ENCODE results near the gene ENTPD7. TPM values are rescaled to one million over a fixed set of nuclear protein-coding genes. Genes with fewer than 3 reads are reported as not detected.
A peak's percentile ranks its signal among the peaks of the same experiment; 100 is the strongest.
"Not testable (repeated sequence)": the region's sequence is repeated elsewhere in the genome, so short reads cannot be mapped to it uniquely, and the experiment has no call there.

The ENTPD7 gene
- total RNA-seq, 3 donors from 2014 or later: 7.7 to 8.2 (median 7.9) TPM

DNA sequence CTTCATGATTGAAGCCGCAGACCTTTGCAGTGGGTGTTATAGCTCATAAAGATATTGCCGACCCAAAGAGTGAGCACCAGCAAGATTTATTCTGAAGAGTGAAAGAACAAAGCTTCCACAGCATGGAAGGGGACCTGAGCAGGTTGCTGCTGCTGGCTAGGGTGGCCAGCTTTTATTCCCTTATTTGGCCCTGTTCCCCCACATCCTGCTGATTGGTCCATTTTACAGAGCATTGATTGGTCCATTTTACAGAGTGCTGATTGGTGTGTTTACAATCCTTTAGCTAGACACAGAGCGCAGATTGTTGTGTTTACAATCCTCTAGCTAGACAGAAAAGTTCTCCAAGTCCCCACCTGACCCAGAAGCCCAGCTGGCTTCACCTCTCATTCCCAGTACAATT is 34.2 kb upstream of the ENTPD7 start:
- not testable (repeated sequence) for DNase-seq; H3K9me3 Mint-ChIP-seq; H3K4me3 Mint-ChIP-seq; H3K27me3 Mint-ChIP-seq (ENCODE audit: low read depth); H3K36me3 Mint-ChIP-seq (ENCODE audit: insufficient read depth); ATAC-seq
- peaks cover 13% of the 10 kb centered on the region for H3K4me1 Mint-ChIP-seq (ENCODE audit: low read depth)

DNA sequence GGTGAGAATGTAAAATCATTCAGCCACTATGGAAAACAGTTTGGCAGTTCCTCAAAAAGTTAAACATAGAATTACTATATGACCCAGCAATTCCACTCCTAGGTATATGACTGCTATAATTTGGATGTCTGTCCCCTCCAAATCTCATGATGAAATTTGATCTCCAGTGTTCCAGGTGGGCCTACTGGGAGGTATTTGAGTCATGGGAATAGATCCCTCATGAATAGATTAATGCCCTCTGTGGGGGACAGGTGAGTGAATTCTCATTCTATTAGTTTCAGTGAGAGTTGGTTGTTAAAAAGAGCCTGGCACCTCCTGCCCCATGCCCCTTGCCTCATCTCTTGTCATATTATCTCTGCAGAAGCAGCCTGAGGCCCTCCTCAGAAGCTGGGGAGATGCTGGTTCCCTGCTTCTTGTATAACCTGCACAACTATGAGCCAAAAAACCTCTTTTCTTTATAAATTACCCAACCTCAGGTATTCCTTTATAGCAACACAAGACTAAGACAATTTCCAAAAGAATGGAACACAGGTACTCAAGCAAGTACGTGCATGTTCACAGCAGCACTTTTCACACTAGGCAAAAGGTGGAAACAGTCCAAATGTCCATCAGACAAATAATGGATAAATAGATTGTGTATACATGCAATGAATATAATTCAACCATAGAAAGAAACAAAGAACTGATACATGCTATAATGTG is 30.2 kb upstream of the ENTPD7 start:
- no peak overlapping the region for H3K4me3 Mint-ChIP-seq
- peaks cover 12% of the 10 kb centered on the region for H3K27me3 Mint-ChIP-seq (ENCODE audit: low read depth)
- no peaks in the 10 kb centered on the region for H3K4me1 Mint-ChIP-seq (ENCODE audit: low read depth)
- ATAC-seq (no peak), DNase-seq (no peak)
- H3K9me3 Mint-ChIP-seq: no peaks in the 10 kb centered on the region
- H3K36me3 Mint-ChIP-seq (ENCODE audit: insufficient read depth): no peaks in the 10 kb centered on the region

DNA sequence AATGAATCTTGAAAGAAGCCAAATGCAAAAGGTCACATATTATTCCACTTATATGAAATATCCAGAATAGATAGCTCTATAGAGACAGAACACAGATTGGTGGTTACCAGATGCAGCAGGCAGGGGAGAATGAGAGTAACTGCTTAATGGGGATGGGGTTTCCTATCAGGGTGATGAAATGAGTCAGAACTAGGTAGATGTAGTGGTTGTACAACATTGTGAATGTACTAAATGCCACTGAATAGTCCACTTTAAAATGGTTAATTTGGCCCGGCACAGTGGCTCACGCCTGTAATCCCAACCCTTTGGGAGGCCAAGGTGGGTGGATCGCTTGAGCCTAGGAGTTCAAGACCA is 29.7 kb upstream of the ENTPD7 start:
- Mint-ChIP-seq H3K27me3 (ENCODE audit: low read depth) (peaks cover 17% of the 10 kb centered on the region), H3K9me3 (no peaks in the 10 kb centered on the region), H3K4me1 (ENCODE audit: low read depth) (no peaks in the 10 kb centered on the region), H3K4me3 (no peak overlapping the region), H3K36me3 (ENCODE audit: insufficient read depth) (no peaks in the 10 kb centered on the region)
- no peak for DNase-seq
- ATAC-seq: no peak

DNA sequence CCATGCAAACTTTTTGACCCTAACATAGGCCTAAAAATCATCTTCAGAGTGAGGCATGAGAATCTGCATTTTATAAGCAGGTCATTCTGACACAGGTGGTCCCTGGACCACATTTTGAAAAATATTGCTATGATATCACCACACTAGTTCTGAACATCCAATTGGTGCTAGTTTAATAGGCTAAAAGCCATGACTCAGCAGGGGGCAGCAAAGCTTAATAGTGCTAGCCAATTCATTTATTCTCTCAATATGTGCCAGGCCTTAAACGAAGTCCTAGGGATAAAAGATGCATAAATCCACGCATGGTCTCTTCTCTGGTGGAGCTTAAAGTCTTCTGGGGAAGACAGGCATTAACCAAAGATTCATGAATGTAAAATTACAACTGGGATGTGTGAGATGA is 28.9 kb upstream of the ENTPD7 start:
- ATAC-seq (no peak), DNase-seq (no peak)
- peaks cover 22% of the 10 kb centered on the region for H3K27me3 Mint-ChIP-seq (ENCODE audit: low read depth)
- H3K4me1 Mint-ChIP-seq (ENCODE audit: low read depth): no peaks in the 10 kb centered on the region
- no peaks in the 10 kb centered on the region for H3K9me3 Mint-ChIP-seq
- H3K36me3 Mint-ChIP-seq (ENCODE audit: insufficient read depth): no peaks in the 10 kb centered on the region
- H3K4me3 Mint-ChIP-seq: no peak overlapping the region

DNA sequence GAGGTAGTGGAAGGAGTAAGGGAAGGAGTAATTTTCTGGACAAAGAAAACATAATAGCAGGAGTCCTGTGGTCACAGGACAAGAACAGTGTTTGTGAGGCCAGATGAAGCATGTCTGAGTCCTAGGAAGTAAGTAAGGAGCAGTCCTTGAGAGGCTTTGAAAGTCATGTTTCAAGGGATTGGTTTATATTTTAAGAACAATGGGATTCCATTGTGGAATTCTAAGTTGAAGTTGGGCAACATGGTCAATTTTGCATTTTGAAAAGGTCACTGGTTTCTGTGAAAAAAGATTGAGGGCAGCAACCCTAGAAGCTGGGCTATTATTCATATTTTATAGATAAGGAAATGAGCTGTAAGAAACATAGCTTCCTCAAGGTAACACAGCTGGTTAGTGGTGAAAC is 28.3 kb upstream of the ENTPD7 start:
- H3K36me3 Mint-ChIP-seq (ENCODE audit: insufficient read depth): no peaks in the 10 kb centered on the region
- DNase-seq (no peak), ATAC-seq (no peak)
- no peak overlapping the region for H3K4me3 Mint-ChIP-seq
- H3K4me1 Mint-ChIP-seq (ENCODE audit: low read depth): no peaks in the 10 kb centered on the region
- peaks cover 26% of the 10 kb centered on the region for H3K27me3 Mint-ChIP-seq (ENCODE audit: low read depth)
- no peaks in the 10 kb centered on the region for H3K9me3 Mint-ChIP-seq

DNA sequence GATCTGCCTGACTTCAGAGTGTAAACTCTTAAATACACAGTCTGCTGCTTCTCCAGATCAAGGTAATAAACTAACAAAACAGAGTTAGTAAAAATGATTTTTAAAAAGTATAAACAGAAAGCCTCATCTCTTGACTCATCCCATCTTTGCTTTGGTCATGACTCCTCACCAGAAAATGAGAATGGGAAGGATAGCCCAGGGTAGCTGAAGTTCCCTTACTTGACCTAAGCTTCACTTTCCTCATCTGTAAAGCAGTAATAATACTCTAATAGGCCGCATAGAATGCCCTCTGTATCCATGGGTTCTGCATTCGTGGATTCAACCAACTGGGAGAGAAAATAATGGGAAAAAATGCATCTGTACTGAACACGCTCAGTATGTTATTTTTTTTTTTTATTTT is 27.8 kb upstream of the ENTPD7 start:
- no peak overlapping the region for H3K4me3 Mint-ChIP-seq
- H3K27me3 Mint-ChIP-seq (ENCODE audit: low read depth): peaks cover 27% of the 10 kb centered on the region
- H3K4me1 Mint-ChIP-seq (ENCODE audit: low read depth): no peaks in the 10 kb centered on the region
- DNase-seq (no peak), ATAC-seq (no peak)
- H3K9me3 Mint-ChIP-seq: no peaks in the 10 kb centered on the region
- H3K36me3 Mint-ChIP-seq (ENCODE audit: insufficient read depth): no peaks in the 10 kb centered on the region

DNA sequence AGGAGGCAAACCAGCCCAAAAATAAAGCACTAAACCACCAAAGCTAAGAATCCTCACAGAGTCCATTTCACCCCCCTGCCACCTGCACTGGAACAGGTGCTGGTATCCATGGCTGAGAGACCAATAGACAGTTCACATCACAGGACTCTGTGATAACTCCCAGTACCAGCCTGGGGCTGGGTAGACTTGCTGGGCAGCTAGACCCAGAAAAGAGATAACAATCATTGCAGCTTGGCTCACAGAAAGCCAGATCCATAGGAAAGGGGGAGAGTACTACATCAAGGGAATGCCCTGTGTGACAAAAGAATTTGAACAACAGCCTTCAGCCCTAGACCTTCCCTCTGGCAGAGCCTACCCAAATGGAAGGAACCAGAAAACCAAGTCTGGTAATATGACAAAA is 25.5 kb upstream of the ENTPD7 start:
- Mint-ChIP-seq H3K36me3 (ENCODE audit: insufficient read depth) (no peaks in the 10 kb centered on the region), H3K4me3 (no peak overlapping the region), H3K4me1 (ENCODE audit: low read depth) (no peaks in the 10 kb centered on the region), H3K9me3 (no peaks in the 10 kb centered on the region), H3K27me3 (ENCODE audit: low read depth) (peaks cover 39% of the 10 kb centered on the region)
- no peak for ATAC-seq
- DNase-seq: no peak

DNA sequence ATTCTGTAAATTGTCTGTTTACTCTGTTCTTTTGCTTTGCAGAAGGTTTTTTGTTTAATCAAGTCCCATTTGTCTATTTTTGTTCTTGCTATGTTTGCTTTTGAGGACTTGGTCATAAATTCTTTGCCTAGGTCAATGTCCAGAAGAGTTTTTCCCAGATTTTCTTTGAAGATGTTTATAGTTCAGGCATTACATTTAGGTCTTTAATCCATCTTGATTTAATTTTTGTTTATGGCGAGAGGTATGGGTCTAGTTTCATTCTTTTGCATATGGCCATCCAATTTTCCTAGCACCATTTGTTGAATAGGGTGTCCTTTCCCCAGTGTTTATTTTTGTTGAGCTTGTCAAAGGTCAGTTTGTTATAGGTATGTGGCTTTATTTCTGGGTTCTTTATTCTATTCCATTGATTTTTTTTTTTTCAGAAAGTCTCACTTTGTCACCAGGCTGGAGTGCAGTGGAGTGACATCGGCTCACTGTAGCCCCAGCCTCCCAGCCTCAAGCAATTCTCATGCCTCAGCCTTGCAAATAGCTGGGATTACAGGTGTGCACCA is 11.6 kb upstream of the ENTPD7 start:
- ATAC-seq (no peak), DNase-seq (no peak)
- Mint-ChIP-seq H3K36me3 (ENCODE audit: insufficient read depth) (no peaks in the 10 kb centered on the region), H3K4me3 (no peak overlapping the region), H3K27me3 (ENCODE audit: low read depth) (peaks cover 57% of the 10 kb centered on the region), H3K4me1 (ENCODE audit: low read depth) (no peaks in the 10 kb centered on the region), H3K9me3 (no peaks in the 10 kb centered on the region)

DNA sequence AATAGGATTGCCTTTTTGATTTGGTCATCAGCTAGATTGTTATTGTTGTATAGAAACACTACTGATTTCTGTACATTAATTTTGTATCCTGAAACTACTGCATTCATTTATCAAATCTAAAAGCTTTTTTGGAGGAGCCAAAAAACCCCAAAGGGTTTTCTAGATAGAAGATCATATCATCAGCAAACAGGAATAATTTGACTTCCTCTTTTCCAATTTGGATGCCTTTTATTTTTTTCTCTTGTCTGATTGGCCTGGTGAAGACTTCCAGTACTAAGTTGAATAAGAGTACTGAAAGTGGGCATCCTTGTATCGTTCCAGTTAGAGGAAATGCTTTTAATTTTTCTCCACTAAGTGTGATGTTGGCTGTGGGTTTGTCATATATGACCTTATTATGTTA is 10.6 kb upstream of the ENTPD7 start:
- no peaks in the 10 kb centered on the region for H3K9me3 Mint-ChIP-seq
- ATAC-seq: no peak
- no peak overlapping the region for H3K4me3 Mint-ChIP-seq
- H3K36me3 Mint-ChIP-seq (ENCODE audit: insufficient read depth): no peaks in the 10 kb centered on the region
- H3K4me1 Mint-ChIP-seq (ENCODE audit: low read depth): no peaks in the 10 kb centered on the region
- DNase-seq: no peak
- H3K27me3 Mint-ChIP-seq (ENCODE audit: low read depth): peaks cover 62% of the 10 kb centered on the region

DNA sequence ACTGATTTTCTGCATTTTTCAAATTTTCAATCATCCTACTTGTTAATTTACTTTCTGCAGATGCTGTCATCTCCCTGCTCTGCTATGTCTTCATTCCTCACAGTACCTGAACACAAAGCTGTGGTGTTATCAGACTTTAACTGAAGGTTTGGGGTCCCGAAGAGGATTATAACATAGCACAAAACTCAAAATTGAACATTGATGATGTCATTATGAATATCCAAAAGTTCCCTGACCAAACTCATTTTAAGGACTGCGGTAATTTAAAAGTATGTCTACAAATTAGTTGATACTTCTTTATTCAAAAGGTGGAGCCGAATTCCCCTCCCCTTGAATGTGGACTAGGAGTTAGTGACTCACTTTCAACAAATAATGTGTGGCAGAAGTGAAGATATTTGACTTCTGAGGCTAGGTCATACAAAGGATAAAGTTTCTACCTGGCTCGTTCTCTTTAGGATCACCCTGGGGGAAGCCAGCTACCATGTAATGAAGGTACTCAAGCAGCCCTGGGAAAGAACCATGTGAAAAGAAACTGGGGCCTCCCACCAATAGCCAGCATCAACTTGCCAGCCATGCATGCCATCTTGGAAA is 6.4 kb upstream of the ENTPD7 start:
- no peak overlapping the region for H3K4me3 Mint-ChIP-seq
- H3K9me3 Mint-ChIP-seq: no peaks in the 10 kb centered on the region
- no peaks in the 10 kb centered on the region for H3K4me1 Mint-ChIP-seq (ENCODE audit: low read depth)
- no peak for DNase-seq
- H3K36me3 Mint-ChIP-seq (ENCODE audit: insufficient read depth): no peaks in the 10 kb centered on the region
- ATAC-seq: no peak
- H3K27me3 Mint-ChIP-seq (ENCODE audit: low read depth): peaks cover 50% of the 10 kb centered on the region

DNA sequence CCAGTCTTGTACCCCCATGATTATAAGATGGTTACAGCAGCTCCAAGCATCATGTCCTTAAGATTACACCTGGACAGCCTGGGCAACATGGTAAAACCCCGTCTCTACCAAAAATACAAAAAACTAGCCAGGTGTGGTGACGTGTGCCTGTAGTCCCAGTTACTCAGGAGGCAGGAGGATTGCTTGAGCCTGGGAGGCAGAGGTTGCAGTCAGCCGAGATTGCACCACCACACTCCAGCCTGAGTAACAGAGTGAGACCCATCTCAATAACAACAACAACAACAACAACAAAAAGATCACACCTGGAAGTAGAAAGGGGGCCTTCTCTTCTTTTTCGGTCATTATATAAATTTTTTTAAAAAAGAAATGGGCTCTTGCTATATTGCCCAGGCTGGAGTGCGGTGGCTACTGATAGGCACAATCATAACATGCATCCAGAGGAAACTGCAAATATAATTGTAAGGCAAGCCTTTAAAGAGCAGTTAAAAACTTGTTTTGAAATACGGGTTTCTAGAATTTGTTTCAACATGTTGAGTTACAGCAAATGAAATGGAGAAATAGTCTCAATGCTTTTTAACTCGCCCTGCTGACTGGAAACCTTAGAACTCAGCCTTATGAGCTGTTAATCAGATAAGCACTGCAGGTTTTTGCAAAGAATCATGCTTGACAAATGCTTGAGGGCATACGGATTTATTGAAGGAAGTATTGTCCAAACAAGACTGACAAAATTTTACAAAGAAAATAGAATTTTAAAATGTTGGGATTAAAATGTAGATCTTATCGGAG is 4.7 kb upstream of the ENTPD7 start:
- ATAC-seq (no peak), DNase-seq (no peak)
- peaks cover 41% of the 10 kb centered on the region for H3K27me3 Mint-ChIP-seq (ENCODE audit: low read depth)
- no peak overlapping the region for H3K4me3 Mint-ChIP-seq
- no peaks in the 10 kb centered on the region for H3K9me3 Mint-ChIP-seq
- peaks cover 10% of the 10 kb centered on the region for H3K4me1 Mint-ChIP-seq (ENCODE audit: low read depth)
- H3K36me3 Mint-ChIP-seq (ENCODE audit: insufficient read depth): no peaks in the 10 kb centered on the region

DNA sequence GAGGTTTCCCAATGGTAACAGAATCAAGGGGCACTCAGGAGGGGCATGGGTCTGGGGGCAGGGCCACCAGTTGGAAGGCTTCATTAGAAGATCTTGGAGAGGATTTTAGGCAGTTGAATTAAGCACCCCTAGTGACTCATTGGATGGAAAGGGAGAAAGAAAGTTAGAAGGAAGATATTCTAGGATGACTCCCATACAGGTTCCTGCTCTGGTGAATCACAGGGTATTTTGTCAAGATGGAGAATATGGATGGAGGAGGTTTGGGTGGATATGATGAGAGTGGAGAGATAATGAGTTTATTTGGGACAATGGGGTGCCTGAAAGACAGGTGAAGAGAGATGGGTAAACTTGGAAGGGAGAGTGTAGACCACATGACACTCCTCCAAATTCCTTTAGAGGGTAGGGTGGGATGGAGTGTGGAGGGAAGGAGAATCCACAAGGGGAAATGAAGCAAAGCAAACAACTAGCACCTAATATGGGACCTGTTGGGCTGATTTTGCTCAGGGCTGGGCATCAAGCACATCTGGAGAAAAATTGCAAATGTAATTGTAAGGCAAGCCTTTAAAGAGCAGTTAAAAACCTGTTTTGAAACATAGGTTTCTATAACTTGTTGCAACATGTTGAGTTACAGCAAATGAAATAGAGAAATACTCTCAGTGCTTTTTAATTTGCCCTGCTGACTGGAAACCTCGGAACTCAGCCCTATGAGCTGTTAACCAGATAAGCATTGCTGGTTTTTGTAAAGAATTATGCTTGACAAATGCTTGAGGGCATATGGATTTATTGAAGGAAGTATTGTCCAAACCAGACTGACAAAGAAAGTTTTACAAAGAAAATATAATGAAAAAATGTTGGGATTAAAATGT is 2.9 kb upstream of the ENTPD7 start:
- Mint-ChIP-seq H3K4me1 (ENCODE audit: low read depth) (peaks cover 20% of the 10 kb centered on the region), H3K9me3 (no peaks in the 10 kb centered on the region), H3K36me3 (ENCODE audit: insufficient read depth) (no peaks in the 10 kb centered on the region), H3K4me3 (no peak overlapping the region), H3K27me3 (ENCODE audit: low read depth) (peaks cover 25% of the 10 kb centered on the region)
- ATAC-seq: no peak
- no peak for DNase-seq

DNA sequence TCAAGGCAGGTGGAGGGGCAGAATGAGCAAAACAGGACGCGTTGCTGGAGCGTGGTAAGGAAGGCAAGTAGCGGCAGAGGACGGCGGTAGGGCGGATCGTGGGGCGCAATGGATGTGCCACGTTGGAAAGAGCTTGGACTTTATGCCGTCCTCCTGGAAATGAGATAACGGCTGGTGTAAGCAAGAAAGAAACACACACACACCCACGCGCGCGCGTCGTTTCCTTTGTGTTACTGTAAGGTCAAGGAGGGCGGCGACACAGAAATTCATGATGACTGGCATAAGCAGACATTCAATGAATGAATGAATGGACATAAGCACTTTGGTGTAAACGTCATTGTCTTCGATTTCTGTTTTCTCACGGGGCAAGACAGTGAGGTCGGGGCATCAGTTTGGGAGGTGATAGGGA is 683 bp upstream of the ENTPD7 start:
- peak; percentile 54 for DNase-seq
- Mint-ChIP-seq H3K4me3 (peak overlapping the region; percentile 87), H3K4me1 (ENCODE audit: low read depth) (peaks cover 23% of the 10 kb centered on the region), H3K36me3 (ENCODE audit: insufficient read depth) (peaks cover 1% of the 10 kb centered on the region), H3K27me3 (ENCODE audit: low read depth) (peaks cover 13% of the 10 kb centered on the region), H3K9me3 (no peaks in the 10 kb centered on the region)
- peak; percentile 4 to 10 for ATAC-seq

DNA sequence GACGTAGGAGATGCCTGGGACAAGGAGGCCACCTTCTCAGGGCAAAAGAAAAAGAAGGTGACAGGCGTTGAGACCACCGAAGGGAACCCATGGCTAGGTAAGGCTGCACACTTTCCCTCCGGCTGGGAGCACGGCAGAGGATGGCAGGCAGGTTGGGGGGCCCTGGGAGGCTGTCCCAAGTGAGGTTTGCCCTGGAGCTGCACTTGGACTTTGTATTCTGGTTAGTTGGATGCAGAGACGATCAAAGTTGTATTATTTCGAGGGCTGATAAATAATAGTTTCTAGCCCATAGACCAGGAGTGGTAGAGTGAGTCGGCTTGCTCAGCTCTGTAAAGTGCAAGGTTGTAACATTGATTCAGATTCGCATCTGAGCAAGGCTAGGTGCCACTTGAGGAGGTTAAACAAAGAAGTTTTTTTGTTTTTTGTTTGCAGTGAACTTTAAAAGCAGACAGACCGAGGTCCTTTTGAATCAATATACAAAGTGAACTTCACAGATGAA is 608 bp downstream of the ENTPD7 start:
- H3K36me3 Mint-ChIP-seq (ENCODE audit: insufficient read depth): peaks cover 4% of the 10 kb centered on the region
- no peak for DNase-seq
- H3K4me1 Mint-ChIP-seq (ENCODE audit: low read depth): peaks cover 23% of the 10 kb centered on the region
- peaks cover 11% of the 10 kb centered on the region for H3K27me3 Mint-ChIP-seq (ENCODE audit: low read depth)
- peak overlapping the region; percentile 87 for H3K4me3 Mint-ChIP-seq
- no peak for ATAC-seq
- H3K9me3 Mint-ChIP-seq: no peaks in the 10 kb centered on the region

Measured in activated T-cell treated with anti-CD3 and anti-CD28 coated beads, Interleukin-2, amount 50 U/mL, for 4 hours (primary cell).